GM12891 (cell line): Measurements from ENCODE around the gene BTC.

Source experiments
- PAX5 ChIP-seq: IDR thresholded peaks from 2 replicates; pipeline ENCODE4 v1.6.1; 2011; ENCODE audit warnings: low read length, moderate library complexity, mild to moderate bottlenecking; ENCODE audit not compliant: insufficient read depth, severe bottlenecking
- POLR2A ChIP-seq: IDR thresholded peaks from 2 replicates; pipeline ENCODE4 v1.6.1; 2011; ENCODE audit warnings: low read depth, low read length, control low read depth
- POLR2AphosphoS5 ChIP-seq: IDR thresholded peaks from 2 replicates; pipeline ENCODE4 v1.6.1; 2011; ENCODE audit warnings: low read depth, low read length, control low read depth
- POU2F2 ChIP-seq: IDR thresholded peaks from 2 replicates; pipeline ENCODE4 v1.6.1; 2011; ENCODE audit warnings: low read depth, mild to moderate bottlenecking, control low read depth, low read length, moderate library complexity
- SPI1 ChIP-seq: IDR thresholded peaks from 2 replicates; pipeline ENCODE4 v1.6.1; 2011; ENCODE audit warnings: low read depth, low read length, control low read depth
- TAF1 ChIP-seq: IDR thresholded peaks from 2 replicates; pipeline ENCODE4 v1.6.1; 2011; ENCODE audit warnings: low read depth, low read length, control low read depth

DNA sequence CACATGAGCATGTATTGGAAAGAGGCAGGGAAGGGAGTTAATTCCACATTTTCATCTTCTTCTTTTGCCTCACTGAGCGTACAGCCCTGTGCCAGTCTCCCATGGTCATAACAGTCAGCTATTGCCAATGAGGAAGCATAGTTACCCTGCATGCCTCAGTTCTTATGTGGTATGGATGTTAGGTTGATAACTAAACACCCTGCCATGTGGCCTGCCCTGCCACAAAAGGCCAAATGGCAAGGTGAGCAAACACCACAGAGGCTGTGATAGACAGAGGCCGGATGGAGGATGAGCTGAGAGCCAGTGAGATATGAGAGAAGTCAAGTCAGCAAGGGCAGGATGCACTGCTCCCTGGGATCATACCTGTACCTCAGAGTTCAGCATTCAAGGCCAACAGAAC is 59.3 kb downstream of the BTC start:
- no peak for TF ChIP-seq POLR2A
- TF ChIP-seq POLR2AphosphoS5 = no peak
- TF ChIP-seq TAF1 = no peak
- TF ChIP-seq SPI1 = no peak
- no peak for TF ChIP-seq PAX5
- TF ChIP-seq POU2F2 = no peak
